NCI-H2081 treated with DMSO at 0.1 percent for 48 hours (cell line): ENCODE results near the gene RRAGD.
"Not testable (repeated sequence)": the region's sequence is repeated elsewhere in the genome, so short reads cannot be mapped to it uniquely, and the experiment has no call there.

ENCODE experiments used
- DNase-seq: peaks from one replicate; lab custom pipeline; 2025; lab: John Stamatoyannopoulos, UW

RRAGD gene

DNA sequence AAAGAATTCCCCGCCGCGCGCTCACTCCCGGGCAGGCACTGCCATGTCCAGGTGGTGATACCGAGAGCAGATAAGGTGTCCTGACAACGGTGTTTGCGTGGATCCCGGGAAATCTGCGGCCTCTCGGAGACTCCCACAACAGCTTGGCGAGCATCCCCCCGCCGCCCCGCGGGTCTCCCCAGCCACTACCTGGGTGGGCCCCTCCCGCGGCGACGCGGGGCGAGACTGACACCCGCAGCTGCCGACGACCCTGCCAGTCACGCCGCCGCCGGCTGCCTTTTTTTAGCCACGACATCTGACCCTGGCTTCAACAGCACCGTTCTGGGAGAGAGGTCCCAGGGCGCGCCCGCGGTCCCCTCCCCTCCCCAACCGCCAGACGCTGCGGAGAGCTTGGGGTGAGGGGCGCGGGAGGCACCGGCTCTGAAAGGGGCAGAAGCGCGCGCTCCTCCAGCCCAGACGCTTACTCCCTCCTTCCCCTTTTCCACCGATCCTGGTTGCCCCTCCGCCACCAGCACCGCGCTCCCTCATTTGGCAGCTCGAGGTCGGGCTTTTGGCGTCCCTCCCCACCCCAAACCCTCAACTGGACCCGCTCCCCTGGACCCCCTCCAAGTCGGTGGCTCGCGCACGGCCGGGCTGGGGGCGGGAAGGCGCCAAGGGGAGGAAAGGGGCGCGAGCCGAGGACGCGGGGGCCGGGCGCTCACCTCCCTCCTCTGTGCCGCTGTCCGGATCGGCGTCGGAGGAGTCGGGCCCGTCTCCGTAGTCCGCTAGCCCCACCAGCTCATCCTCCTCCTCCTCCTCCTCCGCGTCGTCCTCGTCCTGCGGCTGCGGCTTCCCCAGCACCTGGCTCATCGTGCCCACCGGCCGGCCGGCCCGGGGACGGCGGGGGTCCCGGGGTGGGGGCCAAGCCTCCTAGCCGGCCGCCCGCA, 665 bp downstream of the RRAGD start:
- no peak for DNase-seq

DNA sequence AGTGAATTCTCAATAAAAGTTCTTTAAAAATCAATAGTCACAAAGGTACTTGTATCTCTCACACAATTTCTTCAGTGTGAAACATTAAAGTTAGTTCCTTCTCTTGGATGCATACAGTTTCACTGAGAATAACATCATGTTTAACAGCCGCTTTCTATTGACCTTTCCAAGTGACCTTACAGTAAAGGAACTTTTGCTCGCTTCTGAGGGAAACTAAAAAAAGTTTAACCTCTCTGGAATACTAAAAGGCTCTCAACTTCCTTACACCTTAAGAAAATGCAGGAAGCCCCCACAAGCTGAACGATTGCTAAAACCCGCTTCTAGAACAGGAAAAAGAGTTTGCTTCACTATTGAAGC, 1.3 kb downstream of the RRAGD start:
- no peak for DNase-seq

DNA sequence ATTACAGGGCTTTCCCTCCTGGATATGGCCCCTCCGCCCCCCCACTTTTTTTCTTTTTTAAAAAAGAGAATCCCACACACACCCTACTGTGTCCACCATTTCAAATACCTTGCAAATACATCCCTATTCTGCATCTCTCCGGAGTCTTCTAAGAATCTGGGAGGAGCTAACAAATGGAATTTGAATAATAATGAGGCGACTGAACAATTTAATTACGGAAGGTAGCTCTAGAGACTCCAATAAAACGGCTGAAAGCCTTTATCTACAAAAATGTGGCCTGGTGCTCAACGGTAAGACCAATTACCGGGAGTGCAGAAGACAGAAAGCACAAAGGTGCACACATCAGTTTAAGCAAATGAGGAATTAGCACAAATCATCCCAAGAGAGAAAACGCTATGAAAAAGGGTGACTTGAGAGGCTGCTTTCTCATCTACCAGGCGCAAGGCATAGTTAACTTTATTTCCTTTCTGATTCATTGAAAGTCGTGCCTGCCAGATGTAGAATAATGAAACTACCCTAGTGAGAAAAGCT, 1.8 kb downstream of the RRAGD start:
- DNase-seq = no peak

DNA sequence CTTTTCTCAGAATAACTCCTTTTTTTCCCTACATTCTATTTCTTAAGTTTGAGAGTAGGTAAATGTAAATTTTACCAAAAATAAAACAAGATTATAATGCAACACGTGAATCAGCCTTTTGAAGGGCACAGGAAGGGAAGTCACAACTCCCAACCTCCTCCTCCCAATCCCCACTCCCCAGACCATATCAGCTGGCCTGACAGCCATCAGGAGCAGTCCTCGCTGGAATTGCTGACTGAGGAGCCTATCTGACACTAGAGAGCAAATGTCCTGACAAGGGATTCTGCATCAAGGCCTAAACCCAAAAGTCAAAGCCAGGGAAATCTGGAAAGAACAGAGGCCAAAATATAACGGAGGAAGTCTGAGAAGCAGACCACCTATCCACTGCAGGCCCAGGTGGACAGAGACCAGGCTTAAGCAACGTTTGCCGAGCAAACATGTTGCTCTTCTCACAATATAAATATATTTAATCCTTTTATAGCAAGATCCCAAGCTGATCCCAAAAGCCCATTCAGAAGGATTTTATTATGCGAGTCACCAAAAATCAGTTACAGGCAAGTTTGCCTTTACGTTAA, 2.5 kb downstream of the RRAGD start:
- DNase-seq = no peak

DNA sequence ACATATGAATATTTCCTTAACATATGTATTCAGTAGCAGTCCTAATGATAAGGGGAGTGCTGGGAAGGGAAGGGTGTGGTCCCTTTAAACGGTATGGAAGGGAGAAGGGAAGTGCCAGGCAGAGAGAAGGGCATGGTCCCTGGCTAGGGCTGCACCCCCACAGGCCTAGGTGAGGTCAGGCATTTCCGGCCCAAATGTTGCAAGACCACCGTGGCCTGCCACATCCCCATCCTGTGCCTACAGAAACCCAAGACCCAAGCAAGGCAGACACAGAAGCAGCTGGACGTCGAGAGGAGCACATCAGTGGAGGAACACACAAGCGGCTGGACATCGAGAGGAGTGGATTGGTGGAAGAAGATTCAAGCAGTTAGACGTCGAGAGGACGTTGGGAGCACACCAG, 5.9 kb downstream of the RRAGD start:
- DNase-seq = no peak

DNA sequence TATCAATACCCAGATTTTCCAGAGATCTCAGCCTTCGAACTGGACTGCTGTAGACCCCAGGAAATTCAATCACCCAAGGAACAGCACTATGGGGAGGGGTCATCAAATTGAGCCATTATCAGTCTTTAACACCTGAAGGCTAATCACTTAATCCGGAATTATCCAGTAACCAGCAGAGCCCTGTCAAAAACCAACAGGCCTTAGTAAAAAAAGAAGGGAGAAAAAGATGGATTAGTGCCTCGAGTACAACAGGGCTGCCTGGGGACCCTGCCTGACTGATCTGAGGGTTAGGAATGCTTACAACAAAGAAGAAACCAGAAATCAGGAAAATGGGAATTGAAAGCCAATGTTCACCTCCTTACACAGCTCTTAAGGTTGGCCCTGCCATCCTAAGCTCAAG, 7.6 kb downstream of the RRAGD start:
- DNase-seq = no peak

DNA sequence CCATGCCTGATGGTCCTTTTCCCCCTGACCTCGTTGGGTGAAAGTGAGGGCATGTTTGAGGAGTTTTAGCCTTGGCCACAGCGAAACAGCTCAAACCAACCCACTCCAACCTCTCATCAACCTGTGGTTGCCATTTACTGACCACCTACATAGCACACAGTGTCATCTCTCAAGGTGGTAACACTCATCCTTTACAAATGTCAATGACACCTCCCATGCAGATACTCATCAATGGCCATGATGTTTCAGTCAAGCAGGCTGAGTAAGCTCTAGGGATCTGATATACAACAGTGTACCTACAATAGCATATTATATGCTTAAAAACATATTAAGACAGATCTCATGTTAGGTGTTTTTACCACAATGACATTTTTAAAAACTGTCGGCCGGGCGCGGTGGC, 9.3 kb downstream of the RRAGD start:
- no peak for DNase-seq

DNA sequence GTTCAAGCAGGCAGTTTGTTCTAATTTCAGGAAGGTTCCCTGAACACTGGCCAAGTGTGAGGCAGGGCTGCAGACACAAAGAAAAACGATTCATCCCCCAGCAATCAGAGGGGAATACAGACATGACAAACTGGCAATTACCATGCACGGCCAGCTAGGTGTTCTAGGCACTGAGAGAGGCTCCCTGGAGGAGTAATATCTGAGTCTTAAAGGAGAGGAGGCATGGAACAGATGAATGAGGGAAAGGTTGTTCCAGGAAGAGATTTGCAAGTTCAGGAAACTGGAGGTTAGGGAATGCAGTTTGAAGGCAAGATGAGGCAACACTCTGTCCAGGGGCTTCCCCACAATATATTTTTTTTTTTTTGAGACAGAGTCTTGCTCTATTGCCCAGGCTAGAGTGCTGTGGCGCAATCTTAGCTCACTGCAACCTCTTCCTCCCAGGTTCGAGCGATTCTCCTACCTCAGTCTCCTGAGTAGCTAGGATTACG, 11.1 kb downstream of the RRAGD start:
- no peak for DNase-seq

DNA sequence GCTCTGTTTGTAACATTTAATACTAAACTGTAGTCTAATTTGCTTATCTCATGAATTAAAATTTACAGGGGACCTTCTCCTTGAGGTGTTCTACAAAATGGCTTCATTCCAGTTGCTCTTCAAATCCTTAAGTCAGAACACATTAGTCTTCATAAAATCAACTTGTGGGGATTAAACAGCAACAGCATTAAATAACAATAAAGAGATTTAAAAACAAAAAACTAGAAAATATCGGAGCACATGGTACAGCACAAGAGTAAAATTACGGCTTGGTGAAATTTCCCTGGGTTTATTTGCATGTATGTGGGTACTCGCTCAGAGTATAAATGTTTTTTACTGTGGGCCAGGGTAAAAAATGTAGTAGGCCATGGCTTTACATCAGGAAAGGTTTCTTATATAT, 12.0 kb downstream of the RRAGD start:
- no peak for DNase-seq

DNA sequence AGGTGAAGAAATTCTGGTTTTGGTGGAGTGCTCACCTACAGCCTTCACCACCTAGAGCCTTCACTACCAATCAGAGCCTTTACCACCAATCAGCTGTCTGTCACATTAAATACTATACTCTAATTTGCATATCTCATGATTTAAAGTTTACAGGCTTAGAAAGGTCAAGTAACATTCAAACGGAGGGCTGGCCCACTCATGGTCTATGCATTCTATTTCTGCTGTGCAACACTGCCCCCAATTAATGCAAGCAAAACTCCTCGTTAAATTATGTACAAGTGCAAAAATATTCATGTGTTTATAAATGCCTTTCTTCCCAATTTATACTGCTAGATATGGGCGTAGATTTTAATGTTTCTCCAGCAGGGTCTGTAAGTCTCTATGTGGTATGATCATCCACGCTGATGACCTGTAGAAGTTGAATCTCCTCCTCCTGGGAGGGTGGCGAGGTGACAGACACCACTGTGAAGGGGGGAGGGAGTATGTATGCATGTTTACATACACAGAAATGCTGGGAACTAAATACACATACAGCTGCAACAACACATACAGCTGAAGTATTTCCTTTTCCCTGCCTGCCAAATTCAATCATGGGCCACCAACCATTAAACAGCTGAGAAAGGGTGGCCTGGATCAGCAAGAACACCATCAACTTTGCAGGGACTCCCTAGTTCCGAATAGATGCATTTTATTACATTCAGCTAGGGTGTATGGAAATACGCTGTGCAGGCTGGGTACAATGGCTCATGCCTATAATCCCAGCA, 13.1 kb downstream of the RRAGD start:
- no peak for DNase-seq

DNA sequence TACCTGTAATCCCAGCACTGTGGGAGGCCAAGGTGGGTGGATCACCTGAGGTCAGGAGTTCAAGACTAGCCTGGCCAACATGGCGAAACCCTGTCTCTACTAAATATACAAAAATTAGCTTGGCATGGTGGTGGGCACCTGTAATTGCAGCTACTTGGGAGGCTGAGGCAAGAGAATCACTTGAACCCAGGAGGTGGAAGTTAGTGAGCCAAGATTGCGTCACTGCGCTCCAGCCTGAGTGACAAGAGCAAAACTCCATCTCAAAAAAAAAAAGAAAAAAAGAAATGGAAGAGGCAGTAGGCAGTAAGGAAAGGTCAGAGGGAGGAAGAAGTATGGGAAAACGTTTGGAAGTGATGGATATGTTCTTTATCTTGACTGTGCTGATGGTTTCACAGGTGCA, 14.2 kb downstream of the RRAGD start:
- DNase-seq = not testable (repeated sequence)

DNA sequence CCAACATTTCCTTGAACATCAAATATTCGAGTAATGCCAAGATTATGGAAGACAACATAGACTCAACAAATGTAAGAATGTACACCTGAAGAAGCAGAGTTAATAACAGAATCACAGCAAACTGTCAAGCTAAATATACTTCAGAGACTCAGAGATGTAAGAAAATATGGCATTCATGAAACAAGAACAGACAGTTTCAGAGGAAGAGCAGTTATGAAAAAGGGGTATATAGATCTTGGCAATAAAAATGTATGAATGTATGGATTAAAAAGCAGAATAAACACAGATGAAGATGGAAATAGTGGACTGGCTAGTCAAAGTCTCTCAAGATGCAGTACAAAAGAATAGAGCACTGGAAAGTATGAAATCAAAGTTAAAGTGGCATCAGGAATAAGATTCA, 18.4 kb downstream of the RRAGD start:
- no peak for DNase-seq

DNA sequence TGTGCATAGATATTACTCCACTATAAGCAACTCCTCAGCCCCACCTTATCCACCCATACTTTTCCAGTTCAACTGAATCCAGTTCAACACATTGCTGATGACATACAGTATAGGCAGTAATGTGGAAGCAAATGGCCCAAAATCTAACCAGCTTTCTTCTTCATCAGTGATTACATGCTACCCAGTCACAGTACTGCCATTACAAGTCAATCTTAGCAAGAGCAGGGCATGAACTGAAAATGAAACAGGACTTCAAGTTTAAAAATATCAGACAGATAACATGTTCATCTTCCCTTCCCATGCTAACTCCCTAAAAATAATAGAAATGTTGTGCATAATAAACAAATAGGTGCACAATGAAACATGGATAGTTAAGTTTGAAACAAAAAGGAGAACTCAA, 19.2 kb downstream of the RRAGD start:
- no peak for DNase-seq

DNA sequence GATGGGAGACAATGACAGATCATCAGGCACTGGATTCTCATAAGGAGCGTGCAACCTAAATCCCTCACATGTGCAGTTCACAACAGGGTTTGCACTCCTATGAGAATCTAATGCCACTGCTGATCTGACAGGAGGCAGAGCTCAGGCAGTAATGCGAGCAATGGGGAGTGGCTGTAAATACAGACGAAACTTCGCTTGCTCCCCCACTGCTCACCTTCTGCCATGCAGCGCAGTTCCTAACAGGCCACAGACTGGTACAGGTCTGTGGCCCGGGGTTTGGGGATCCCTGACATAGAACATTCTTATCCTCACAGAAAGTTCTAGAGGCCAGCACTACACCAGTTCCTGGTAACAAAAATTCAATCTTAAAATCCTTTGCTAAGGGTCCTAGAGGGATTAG, 23.2 kb downstream of the RRAGD start:
- DNase-seq = no peak

DNA sequence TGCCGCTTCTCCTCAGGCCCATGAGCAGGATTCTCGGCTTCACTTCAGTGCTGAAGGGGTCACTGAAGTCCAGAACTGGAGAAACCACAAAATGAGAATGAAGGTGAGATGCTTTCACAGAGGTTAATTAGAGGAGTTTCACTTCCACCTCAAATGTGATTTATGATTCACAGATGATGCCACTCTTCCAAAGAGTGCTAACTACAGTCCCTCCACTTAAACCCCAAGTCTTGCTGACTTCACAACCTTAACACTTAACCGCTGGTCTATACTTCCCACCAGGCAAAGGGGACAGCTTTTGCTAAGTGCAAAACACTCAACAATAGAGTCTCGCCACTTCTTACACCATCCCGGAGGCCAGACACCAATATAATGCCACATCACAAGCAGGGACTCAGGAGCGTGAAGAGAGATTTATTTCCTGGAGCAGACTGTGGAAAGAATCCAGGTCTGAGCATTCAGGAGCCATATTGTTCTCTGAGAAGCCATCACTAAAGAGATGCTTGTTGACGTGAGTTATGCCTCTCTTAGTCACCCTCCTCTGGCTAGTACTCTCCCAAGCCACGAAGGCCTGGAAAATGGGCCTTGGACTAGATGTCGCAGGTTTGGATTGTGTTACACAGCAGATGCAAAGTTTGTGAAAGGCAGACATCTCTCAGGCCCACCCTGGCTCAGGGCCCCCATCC, 24.4 kb downstream of the RRAGD start:
- DNase-seq = no peak

DNA sequence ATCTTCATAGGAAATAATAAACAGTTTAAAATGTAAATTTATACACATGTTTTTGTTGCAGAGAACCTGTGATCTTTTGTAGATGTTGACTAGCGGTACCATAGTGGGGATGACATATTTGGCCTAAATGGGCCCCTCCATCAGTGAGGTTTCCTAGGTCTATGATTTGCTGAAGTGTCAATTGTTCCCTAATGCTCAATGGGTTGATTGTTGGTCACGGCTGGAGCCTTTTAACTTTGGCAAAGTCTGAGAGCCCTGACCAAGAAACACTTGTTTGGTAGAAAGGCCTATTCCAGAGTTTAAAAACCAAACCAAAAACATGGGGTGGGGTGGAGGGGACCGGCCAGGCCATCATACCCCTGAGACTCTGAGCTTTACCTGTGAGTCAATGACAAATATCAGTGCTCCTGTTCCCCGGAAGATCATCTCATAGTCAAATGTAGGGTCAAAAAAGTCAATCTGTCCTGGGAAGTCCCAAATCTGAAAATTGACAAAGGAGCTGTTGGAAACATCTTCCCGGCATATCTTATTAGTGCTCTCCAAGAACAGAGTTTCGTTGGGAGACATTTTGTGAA, 25.1 kb downstream of the RRAGD start:
- DNase-seq = no peak

DNA sequence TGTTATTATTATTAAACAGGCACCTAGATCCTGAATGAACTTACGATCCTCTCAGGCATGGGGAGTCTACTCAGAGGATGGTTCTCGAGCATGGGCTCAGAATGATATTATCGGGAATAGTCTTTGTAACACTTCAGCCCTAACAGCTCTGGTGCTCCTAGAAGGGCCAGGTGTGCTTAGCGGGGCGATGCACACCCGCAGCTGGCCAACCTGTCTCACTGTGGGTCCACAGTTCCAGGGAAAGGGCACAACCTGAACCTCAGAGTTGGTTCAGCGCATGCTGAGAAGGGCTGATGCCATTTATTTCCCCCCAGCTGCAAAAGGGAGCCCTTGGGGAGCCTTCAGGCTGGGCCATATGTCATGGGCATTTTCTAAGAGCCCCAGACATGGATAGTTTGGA, 26.2 kb downstream of the RRAGD start:
- DNase-seq = no peak

DNA sequence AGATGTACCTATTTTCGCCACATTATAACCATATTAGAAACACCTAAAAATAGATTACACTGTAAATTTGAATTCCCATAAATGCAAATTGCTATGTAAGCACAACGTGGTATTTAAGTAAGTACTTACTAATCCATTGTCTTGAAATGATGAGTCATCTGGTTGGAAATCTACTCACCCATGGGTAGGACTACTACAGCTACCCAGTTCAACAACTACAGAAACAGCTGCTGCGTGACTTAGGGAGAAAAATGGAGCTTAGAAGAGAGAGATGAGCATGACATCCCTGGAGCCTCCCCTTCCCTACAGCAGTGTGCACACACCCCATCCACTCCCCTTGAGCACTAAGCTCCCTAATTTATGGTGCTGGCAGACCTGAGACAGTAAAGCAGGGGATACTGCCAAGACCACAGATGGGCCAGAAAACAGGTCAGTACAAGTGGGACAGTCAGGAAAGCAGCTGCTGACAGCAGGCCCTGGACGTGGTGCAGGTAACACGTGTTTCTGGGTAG, 26.9 kb downstream of the RRAGD start:
- peak; percentile 52 for DNase-seq

DNA sequence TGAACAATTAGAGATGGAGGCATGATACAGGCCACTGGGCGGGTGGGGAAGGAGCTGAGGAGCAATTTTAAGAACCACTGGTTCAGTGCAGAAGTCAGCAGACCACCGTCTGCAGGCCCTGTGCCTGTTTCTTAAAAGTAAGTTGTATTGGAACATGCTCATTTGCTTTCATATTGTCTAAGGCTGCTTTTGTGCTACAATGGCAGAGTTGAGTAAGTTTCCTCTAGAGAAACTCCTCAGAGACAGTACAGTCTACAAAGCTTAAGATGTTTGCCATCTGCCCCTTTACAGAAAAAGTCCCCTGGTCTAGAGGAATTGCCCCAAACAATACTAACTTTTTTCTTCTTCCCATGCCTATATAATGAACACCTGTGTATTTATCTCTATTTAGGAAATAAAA, 31.0 kb downstream of the RRAGD start:
- DNase-seq = no peak

DNA sequence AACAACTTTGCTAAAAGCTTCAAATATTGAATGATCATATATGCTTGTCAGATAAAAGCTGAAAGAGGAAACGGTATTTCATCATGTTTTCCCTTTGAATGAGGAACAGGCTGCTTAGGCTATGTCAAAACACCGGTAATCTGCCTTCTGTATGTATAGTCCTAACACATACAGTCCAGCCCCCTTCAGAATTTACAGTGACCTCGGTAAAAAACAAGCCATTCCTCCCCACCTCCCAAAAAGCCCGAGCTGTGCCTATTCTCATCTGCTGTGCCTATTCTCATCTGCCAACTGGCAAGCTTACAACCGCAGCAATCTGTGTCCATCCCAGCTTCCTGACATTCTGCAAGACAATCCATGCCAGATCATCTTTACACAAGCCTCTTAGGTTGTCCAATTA, 32.8 kb downstream of the RRAGD start:
- no peak for DNase-seq

DNA sequence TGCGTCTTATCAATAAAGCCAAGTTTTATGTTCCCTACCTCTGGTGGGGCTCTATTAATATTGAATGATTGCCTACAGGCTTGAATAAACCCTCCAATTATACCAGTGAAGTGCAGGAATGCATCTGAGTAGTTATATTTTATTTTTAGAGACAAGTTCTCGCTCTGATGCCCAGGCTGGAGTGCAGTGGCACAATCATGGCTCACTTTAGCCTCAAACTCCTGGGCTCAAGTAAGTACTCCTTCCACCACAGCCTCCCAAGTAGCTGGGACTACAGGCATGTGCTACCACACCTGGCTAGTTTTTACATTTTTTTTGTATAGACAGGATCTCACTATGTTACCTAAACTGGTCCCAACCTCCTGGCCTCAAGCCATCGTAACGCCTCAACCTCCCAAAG, 33.4 kb downstream of the RRAGD start:
- DNase-seq = no peak
